K562 (cell line): ENCODE measurements around the gene B4GALNT4. TPM values are rescaled to one million over a fixed set of nuclear protein-coding genes. Genes with fewer than 3 reads are reported as not detected.

Experiments used
- CBFB ChIP-seq: sonication (generic); formaldehyde crosslinking; IDR thresholded peaks from 2 replicates; pipeline ENCODE4 v1.4.0; 2020; ENCODE audit warnings: mild to moderate bottlenecking, missing genetic modification reagents
- CHD2 ChIP-seq: IDR thresholded peaks from 2 replicates; pipeline ENCODE4 v1.6.1; 2011; ENCODE audit warnings: low read depth, low read length
- FUS ChIP-seq: fragments of 200-400 bp; formaldehyde crosslinking; optimal IDR thresholded peaks from 2 replicates; pipeline ENCODE3; 2017; ENCODE audit warnings: low read depth, low read length
- NBN ChIP-seq: fragments of 450-650 bp; IDR thresholded peaks from 2 replicates; pipeline ENCODE4 v1.6.1; 2016; ENCODE audit warnings: low read depth, mild to moderate bottlenecking
- RAD51 ChIP-seq: fragments of 450-650 bp; IDR thresholded peaks from 2 replicates; pipeline ENCODE4 v1.7.1; 2016; ENCODE audit warnings: low read depth, mild to moderate bottlenecking, borderline replicate concordance
- SIX5 ChIP-seq, 2 experiments: IDR thresholded peaks; 2 replicates each; pipeline ENCODE4 v1.6.1; 2011; ENCODE audit warnings: low read length in 2 of 2, borderline replicate concordance in 1 of 2, low read depth in 1 of 2, mild to moderate bottlenecking in 1 of 2, moderate library complexity in 1 of 2; ENCODE audit not compliant: insufficient read depth in 1 of 2
- SMAD3 ChIP-seq: fragments of 450-650 bp; formaldehyde crosslinking; conservative IDR thresholded peaks from 2 replicates; pipeline ENCODE4 v1.4.0; 2020; ENCODE audit warnings: mild to moderate bottlenecking
- ZNF174 ChIP-seq: fragments of 250-450 bp; sonication (Bioruptor Pico); IDR thresholded peaks from 2 replicates; pipeline ENCODE4 v1.4.0; 2020; ENCODE audit warnings: mild to moderate bottlenecking
- ZNF263 ChIP-seq: sonication (generic); formaldehyde crosslinking; IDR thresholded peaks from 2 replicates; pipeline ENCODE4 v1.8.0; 2022; ENCODE audit warnings: mild to moderate bottlenecking, missing genetic modification reagents, borderline replicate concordance
- polyA plus RNA-seq, 8 experiments: library from polyadenylated mRNA; depleted of rRNA in 4 of 8; stranded (reverse) in 5 of 8; unstranded in 3 of 8; fragments of >200 nt; fragmentation: Nextera tagmentation in 2 of 8; fragmentation: Illumina TruSeq in 1 of 8; extraction: Ambion mirVana in 2 of 8; extraction: Trizol in 1 of 8; gene quantifications; 2 replicates each; pipeline versions ENCODE4 v1.2.1 to v1.2.3, GENCODE V29; 2011 to 2014; ENCODE audit warnings: inconsistent platforms in 1 of 8, missing spikeins in 1 of 8
- total RNA-seq, 7 experiments: library from RNA; depleted of rRNA in 6 of 7; stranded (reverse); fragments of >200 nt in 6 of 7; fragmentation: Illumina TruSeq in 2 of 7; extraction: Trizol in 2 of 7; gene quantifications; 2 replicates each; pipeline versions ENCODE4 v1.2.1 to v1.2.3, GENCODE V29; 2011 to 2021; ENCODE audit warnings: low replicate concordance in 1 of 7
- TF ChIP-seq, protein P1 (sequence below), 2 experiments: fragments of 450-650 bp; conservative IDR thresholded peaks; 2 replicates each; pipeline ENCODE4 v1.6.1; 2017; ENCODE audit warnings: mild to moderate bottlenecking in 2 of 2, moderate library complexity in 2 of 2
- TF ChIP-seq, protein P2 (sequence below): fragments of 250-450 bp; sonication (Bioruptor Pico); IDR thresholded peaks from 2 replicates; pipeline ENCODE4 v1.5.0; 2021
- TF ChIP-seq, protein P3 (sequence below), 3 experiments: fragments of 200-800 bp in 1 of 3; fragments of 250-450 bp in 1 of 3; fragments of 450-650 bp in 1 of 3; sonication (Bioruptor Pico) in 1 of 3; sonication (Bioruptor generic) in 1 of 3; formaldehyde crosslinking in 1 of 3; IDR thresholded peaks; 2 replicates each; pipeline versions ENCODE4 v1.6.1 to v1.8.0; 2016 to 2022; ENCODE audit warnings: mild to moderate bottlenecking in 2 of 3, missing genetic modification characterization in 2 of 3, missing compliant biosample characterization in 1 of 3, moderate library complexity in 1 of 3
- TF ChIP-seq, protein P4 (sequence below): fragments of 200-800 bp; sonication (Bioruptor generic); IDR thresholded peaks from 2 replicates; pipeline ENCODE4 v1.6.1; 2017; ENCODE audit warnings: missing genetic modification characterization, missing compliant biosample characterization

Gene B4GALNT4
- total and polyA plus RNA-seq, 9 of the 15 experiments (the other 6 are each of a cell fraction or from before 2014, with no cell fraction given) = 0.20 to 37.1 (median 10.8) TPM; not detected in 1

DNA sequence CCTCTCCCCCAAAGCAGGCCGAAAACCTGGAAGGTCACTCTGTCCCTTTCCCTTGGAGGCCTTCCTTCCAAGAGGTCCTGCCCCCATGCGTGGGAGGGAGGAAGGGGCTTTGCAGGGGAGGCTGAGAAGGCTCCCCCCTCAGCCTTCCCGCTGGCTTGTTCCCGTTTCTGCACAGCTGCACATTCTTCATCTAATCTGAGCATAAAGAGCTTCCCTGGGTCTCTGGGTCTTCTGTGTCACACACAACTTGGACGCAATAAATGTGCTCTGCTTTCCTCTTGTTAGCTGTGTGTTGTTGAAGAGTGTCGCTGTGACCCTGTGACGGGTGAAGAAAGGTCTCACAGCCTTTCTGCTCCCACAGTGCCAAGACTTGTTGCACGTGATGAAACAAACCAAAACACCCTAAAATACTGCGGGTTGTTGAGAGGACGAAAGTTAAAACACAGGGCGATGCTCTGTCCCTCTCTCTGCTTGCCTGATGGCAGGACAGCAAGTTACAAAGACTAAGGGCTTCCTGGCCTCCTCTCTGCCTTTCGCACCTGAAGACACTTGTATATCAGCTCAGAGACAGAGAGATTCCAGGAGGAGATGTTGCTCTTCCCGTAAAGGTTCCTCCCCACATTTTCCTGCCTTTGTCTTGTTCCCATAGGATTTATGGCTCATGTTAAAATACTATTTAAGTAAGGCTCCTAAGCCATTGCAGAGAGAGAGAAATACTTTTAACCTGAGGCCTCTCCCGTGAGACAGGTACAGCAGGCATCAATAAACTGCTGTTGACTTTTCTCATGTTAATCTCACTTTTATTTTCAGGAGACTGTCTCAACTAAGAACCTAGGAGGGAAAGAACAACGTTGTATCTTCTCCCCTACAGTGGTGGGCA is 33.3 kb upstream of the B4GALNT4 start (continued):
- TF ChIP-seq NBN (no peak), ZNF263 (0 out of 2 replicates have a peak, but pooled peaks have one; percentile 23), SMAD3 (CRISPR knock-in tag) (no peak), CHD2 (no peak), FUS (no peak), ZNF174 (no peak), CBFB (CRISPR knock-in tag) (no peak), RAD51 (no peak), SIX5 (IDR thresholded peaks at IDR 0.05; ENCODE audit: borderline replicate concordance in 1 of 2, insufficient read depth in 1 of 2, low read depth in 1 of 2, low read length in 2 of 2) (no peak)
- TF ChIP-seq, protein P1, sequence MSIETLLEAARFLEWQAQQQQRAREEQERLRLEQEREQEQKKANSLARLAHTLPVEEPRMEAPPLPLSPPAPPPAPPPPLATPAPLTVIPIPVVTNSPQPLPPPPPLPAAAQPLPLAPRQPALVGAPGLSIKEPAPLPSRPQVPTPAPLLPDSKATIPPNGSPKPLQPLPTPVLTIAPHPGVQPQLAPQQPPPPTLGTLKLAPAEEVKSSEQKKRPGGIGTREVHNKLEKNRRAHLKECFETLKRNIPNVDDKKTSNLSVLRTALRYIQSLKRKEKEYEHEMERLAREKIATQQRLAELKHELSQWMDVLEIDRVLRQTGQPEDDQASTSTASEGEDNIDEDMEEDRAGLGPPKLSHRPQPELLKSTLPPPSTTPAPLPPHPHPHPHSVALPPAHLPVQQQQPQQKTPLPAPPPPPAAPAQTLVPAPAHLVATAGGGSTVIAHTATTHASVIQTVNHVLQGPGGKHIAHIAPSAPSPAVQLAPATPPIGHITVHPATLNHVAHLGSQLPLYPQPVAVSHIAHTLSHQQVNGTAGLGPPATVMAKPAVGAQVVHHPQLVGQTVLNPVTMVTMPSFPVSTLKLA (conservative IDR thresholded peaks at IDR 0.05) = no peak
- TF ChIP-seq, protein P2, sequence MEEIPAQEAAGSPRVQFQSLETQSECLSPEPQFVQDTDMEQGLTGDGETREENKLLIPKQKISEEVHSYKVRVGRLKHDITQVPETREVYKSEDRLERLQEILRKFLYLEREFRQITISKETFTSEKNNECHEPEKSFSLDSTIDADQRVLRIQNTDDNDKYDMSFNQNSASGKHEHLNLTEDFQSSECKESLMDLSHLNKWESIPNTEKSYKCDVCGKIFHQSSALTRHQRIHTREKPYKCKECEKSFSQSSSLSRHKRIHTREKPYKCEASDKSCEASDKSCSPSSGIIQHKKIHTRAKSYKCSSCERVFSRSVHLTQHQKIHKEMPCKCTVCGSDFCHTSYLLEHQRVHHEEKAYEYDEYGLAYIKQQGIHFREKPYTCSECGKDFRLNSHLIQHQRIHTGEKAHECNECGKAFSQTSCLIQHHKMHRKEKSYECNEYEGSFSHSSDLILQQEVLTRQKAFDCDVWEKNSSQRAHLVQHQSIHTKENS (CRISPR knock-in tag) = no peak
- TF ChIP-seq, protein P3, sequence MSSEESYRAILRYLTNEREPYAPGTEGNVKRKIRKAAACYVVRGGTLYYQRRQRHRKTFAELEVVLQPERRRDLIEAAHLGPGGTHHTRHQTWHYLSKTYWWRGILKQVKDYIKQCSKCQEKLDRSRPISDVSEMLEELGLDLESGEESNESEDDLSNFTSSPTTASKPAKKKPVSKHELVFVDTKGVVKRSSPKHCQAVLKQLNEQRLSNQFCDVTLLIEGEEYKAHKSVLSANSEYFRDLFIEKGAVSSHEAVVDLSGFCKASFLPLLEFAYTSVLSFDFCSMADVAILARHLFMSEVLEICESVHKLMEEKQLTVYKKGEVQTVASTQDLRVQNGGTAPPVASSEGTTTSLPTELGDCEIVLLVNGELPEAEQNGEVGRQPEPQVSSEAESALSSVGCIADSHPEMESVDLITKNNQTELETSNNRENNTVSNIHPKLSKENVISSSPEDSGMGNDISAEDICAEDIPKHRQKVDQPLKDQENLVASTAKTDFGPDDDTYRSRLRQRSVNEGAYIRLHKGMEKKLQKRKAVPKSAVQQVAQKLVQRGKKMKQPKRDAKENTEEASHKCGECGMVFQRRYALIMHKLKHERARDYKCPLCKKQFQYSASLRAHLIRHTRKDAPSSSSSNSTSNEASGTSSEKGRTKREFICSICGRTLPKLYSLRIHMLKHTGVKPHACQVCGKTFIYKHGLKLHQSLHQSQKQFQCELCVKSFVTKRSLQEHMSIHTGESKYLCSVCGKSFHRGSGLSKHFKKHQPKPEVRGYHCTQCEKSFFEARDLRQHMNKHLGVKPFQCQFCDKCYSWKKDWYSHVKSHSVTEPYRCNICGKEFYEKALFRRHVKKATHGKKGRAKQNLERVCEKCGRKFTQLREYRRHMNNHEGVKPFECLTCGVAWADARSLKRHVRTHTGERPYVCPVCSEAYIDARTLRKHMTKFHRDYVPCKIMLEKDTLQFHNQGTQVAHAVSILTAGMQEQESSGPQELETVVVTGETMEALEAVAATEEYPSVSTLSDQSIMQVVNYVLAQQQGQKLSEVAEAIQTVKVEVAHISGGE (CRISPR knock-in tag; IDR thresholded peaks at IDR 0.05) = peak in 1 of 3 experiments; percentile 39; a peak in 1 of 6 replicates
- TF ChIP-seq, protein P4, sequence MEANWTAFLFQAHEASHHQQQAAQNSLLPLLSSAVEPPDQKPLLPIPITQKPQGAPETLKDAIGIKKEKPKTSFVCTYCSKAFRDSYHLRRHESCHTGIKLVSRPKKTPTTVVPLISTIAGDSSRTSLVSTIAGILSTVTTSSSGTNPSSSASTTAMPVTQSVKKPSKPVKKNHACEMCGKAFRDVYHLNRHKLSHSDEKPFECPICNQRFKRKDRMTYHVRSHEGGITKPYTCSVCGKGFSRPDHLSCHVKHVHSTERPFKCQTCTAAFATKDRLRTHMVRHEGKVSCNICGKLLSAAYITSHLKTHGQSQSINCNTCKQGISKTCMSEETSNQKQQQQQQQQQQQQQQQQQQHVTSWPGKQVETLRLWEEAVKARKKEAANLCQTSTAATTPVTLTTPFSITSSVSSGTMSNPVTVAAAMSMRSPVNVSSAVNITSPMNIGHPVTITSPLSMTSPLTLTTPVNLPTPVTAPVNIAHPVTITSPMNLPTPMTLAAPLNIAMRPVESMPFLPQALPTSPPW (CRISPR knock-in tag) = peak; percentile 69
